Measurements from ENCODE around the gene CNTNAP5. TPM values are rescaled to one million over a fixed set of nuclear protein-coding genes. Genes with fewer than 3 reads are reported as not detected.

Gene CNTNAP5
- total and polyA plus RNA-seq, 2 of the 8 experiments (the other 6 are each of a cell fraction or from before 2014, with no cell fraction given): 0.11 to 0.76 TPM

GRCh38 chr2:124888431-124888830 lies 863.3 kb downstream of the CNTNAP5 start:
- Histone ChIP-seq H3K23me2 (ENCODE audit: low read depth, low read length) (no peaks in the 10 kb centered on the region; the same call in 1 of the 2 replicates), H2BK20ac (ENCODE audit: low read length) (no peak overlapping the region), H3K27ac (ENCODE audit: low read depth, low read length) (no peak overlapping the region), H4K20me1 (replicated peaks in 1 of 2; ENCODE audit: control insufficient read depth in 1 of 2, insufficient read depth in 2 of 2, low read length in 2 of 2) (no peaks in the 10 kb centered on the region), H3K4me3 (ENCODE audit: extremely low read depth in 1 of 4, insufficient read depth in 2 of 4, low read depth in 3 of 4, low read length in 4 of 4) (no peak overlapping the region), H2AK5ac (ENCODE audit: low read depth, low read length) (no peak overlapping the region), H2BK15ac (ENCODE audit: low read length) (no peak overlapping the region), H3K14ac (ENCODE audit: insufficient read length) (no peak overlapping the region), H3K4me2 (ENCODE audit: insufficient read depth in 1 of 2, low read depth in 2 of 2, low read length in 2 of 2) (no peak overlapping the region), H4K91ac (replicated peaks; ENCODE audit: insufficient read length, low read length) (no peak overlapping the region), H3K56ac (replicated peaks; ENCODE audit: insufficient read length, low read depth, low read length) (no peak overlapping the region), H3K4me1 (replicated peaks in 1 of 4; ENCODE audit: control insufficient read depth in 3 of 4, insufficient read depth in 4 of 4, low read length in 3 of 4) (no peaks in the 10 kb centered on the region), H3K4ac (replicated peaks; ENCODE audit: insufficient read length, low read depth, low read length) (no peak overlapping the region), H4K8ac (ENCODE audit: extremely low read depth, insufficient read depth, low read length) (no peak overlapping the region), H3K79me2 (ENCODE audit: control insufficient read depth in 1 of 2, insufficient read depth in 2 of 2, low read length in 2 of 2) (no peaks in the 10 kb centered on the region), H2BK12ac (ENCODE audit: low read depth, low read length) (no peak overlapping the region), H2AFZ (ENCODE audit: low read length) (no peak overlapping the region), H3K9me3 (ENCODE audit: insufficient read depth in 2 of 2, low read depth in 1 of 2, low read length in 1 of 2) (0 out of 4 replicates have a peak, but pooled peaks cover 0 to 3% of the 10 kb centered on the region in 2 experiments), H2BK5ac (ENCODE audit: low read depth, low read length) (no peak overlapping the region), H3K27me3 (replicated peaks in 1 of 4; ENCODE audit: control insufficient read depth in 3 of 4, extremely low read depth in 1 of 4, insufficient read depth in 3 of 4, low read length in 3 of 4) (no peaks in the 10 kb centered on the region), H3K36me3 (ENCODE audit: control insufficient read depth in 2 of 4, insufficient read depth in 4 of 4, low read length in 3 of 4) (no peaks in the 10 kb centered on the region), H3K18ac (ENCODE audit: extremely low read depth, low read length) (no peak overlapping the region), H3K23ac (ENCODE audit: insufficient read length) (no peak overlapping the region), H3K9ac (replicated peaks in 1 of 4; ENCODE audit: extremely low read depth in 1 of 4, low read depth in 3 of 4, low read length in 3 of 4) (no peak overlapping the region), H4K5ac (ENCODE audit: insufficient read length, low read depth, low read length) (no peak overlapping the region), H3K79me1 (ENCODE audit: low read depth, low read length) (no peaks in the 10 kb centered on the region), H2BK120ac (replicated peaks; ENCODE audit: low read depth, low read length) (no peak overlapping the region)
- ChIA-PET POLR2A (ENCODE audit: partially characterized antibody) (no interaction called here), CTCF (ENCODE audit: partially characterized antibody) (interaction anchor here (1.9 kb wide), 1 partner anchor 27 kb away, joined by 5 read pairs; no protein-coding TSS in a partner anchor)
- TF ChIP-seq CREB1 (IDR thresholded peaks at IDR 0.05): no peak
- no peak for TF ChIP-seq POLR2A (IDR thresholded peaks at IDR 0.05; ENCODE audit: control extremely low read depth in 1 of 2, low read depth in 2 of 2, low read length in 2 of 2)
- no peak for TF ChIP-seq TCF12 (IDR thresholded peaks at IDR 0.05; ENCODE audit: low read depth, low read length)
- no peak for TF ChIP-seq TAF1 (IDR thresholded peaks at IDR 0.05; ENCODE audit: low read depth, low read length)
- no peak for TF ChIP-seq CTBP2 (IDR thresholded peaks at IDR 0.05; ENCODE audit: borderline replicate concordance, insufficient read depth, insufficient read length, low read length)
- no peak for TF ChIP-seq JUN (IDR thresholded peaks at IDR 0.05; ENCODE audit: low read depth, low read length)
- no peak for TF ChIP-seq E2F6 (IDR thresholded peaks at IDR 0.05)
- TF ChIP-seq TAF7 (optimal IDR thresholded peaks at IDR 0.05; ENCODE audit: borderline replicate concordance, low read depth, low read length): no peak
- WGBS, 2 experiments (ENCODE audit: extremely low coverage in 1 of 2, insufficient coverage in 1 of 2, insufficient read length in 1 of 2, insufficient replicate concordance in 2 of 2, low coverage in 1 of 2, low lambda C conversion rate in 2 of 2, missing lambda C conversion rate in 1 of 2): 88% methylated on average over 1 of the region's 1 CpG; no CpG with 5 or more reads in 1 of the 2 experiments
- DNase-seq (ENCODE audit: low read depth in 1 of 2, low spot score in 2 of 2): no peak
- FAIRE-seq: no peak

Measured in H1 (cell line).